Epithelial cell of prostate (primary cell): ENCODE results near the gene MAD1L1.

ENCODE experiments used
- DNase-seq: peaks from one replicate; pipeline ENCODE4 v3.0.0-alpha.2; 2011; ENCODE audit warnings: low read depth, low spot score
- H3K27ac ChIP-seq: fragments of 450-650 bp; 2 replicates; pipeline ENCODE4 v1.5.1; 2017; ENCODE audit warnings: mild to moderate bottlenecking

The MAD1L1 gene

GRCh38 chr7:1914743-1915142 is 318.0 kb downstream of the MAD1L1 start:
- H3K27ac ChIP-seq: no peak overlapping the region
- no peak for DNase-seq

- no peak overlapping the region for H3K27ac ChIP-seq
- DNase-seq: no peak
Measured at GRCh38 chr7:1914321-1914720, 318.4 kb downstream of the MAD1L1 start.

GRCh38 chr7:1913466-1914282 is 319.1 kb downstream of the MAD1L1 start:
- no peak overlapping the region for H3K27ac ChIP-seq
- DNase-seq: no peak

- no peak overlapping the region for H3K27ac ChIP-seq
- DNase-seq: no peak
Measured at GRCh38 chr7:1912593-1913465, 319.9 kb downstream of the MAD1L1 start.

- H3K27ac ChIP-seq: no peak overlapping the region
- no peak for DNase-seq
Measured at GRCh38 chr7:1911571-1911970, 321.2 kb downstream of the MAD1L1 start.

GRCh38 chr7:1910827-1911226 is 321.9 kb downstream of the MAD1L1 start:
- no peak for DNase-seq
- H3K27ac ChIP-seq: no peak overlapping the region

- DNase-seq: no peak
- no peak overlapping the region for H3K27ac ChIP-seq
Measured at GRCh38 chr7:1910081-1910685, 322.6 kb downstream of the MAD1L1 start.

GRCh38 chr7:1909476-1909875 is 323.3 kb downstream of the MAD1L1 start:
- no peak overlapping the region for H3K27ac ChIP-seq
- no peak for DNase-seq

GRCh38 chr7:1908823-1909420 is 323.8 kb downstream of the MAD1L1 start:
- no peak overlapping the region for H3K27ac ChIP-seq
- no peak for DNase-seq

- no peak for DNase-seq
- H3K27ac ChIP-seq: no peak overlapping the region
Measured at GRCh38 chr7:1907751-1908365, 324.9 kb downstream of the MAD1L1 start.

- no peak overlapping the region for H3K27ac ChIP-seq
- DNase-seq: no peak
Measured at GRCh38 chr7:1906988-1907745, 325.6 kb downstream of the MAD1L1 start.

- no peak for DNase-seq
Measured at GRCh38 chr7:1906087-1906830, 326.5 kb downstream of the MAD1L1 start.

GRCh38 chr7:1902231-1902855 is 330.4 kb downstream of the MAD1L1 start:
- no peak overlapping the region for H3K27ac ChIP-seq
- no peak for DNase-seq

More at GRCh38 chr7:1906087-1906830, 326.5 kb downstream of the MAD1L1 start:
- H3K27ac ChIP-seq: no peak overlapping the region

GRCh38 chr7:1901431-1902210 is 331.1 kb downstream of the MAD1L1 start:
- no peak overlapping the region for H3K27ac ChIP-seq
- DNase-seq: no peak

- DNase-seq: no peak
- H3K27ac ChIP-seq: no peak overlapping the region
Measured at GRCh38 chr7:1900847-1901246, 331.9 kb downstream of the MAD1L1 start.

GRCh38 chr7:1899951-1900762 is 332.6 kb downstream of the MAD1L1 start:
- no peak for DNase-seq
- H3K27ac ChIP-seq: no peak overlapping the region

GRCh38 chr7:1899196-1899595 is 333.5 kb downstream of the MAD1L1 start:
- H3K27ac ChIP-seq: no peak overlapping the region
- no peak for DNase-seq
